Lower lobe of right lung (tissue), 2 donors: ENCODE data around the gene NEU1. TPM values are rescaled to one million over a fixed set of nuclear protein-coding genes. Genes with fewer than 3 reads are reported as not detected.
A peak's percentile ranks its signal among the peaks of the same experiment; 100 is the strongest.

Experiments
- ATAC-seq, 2 donors: fragments of 200-7000 bp; cut with Tn5 transposase; one replicate each; pipeline ENCODE4 v1.9.1; 2020 to 2022; ENCODE audit warnings: mild to moderate bottlenecking in 2 of 2, moderate library complexity in 2 of 2
- DNase-seq: peaks from one replicate; pipeline ENCODE4 v3.0.0-alpha.2; 2020
- H3K27ac ChIP-seq: fragments of 200-600 bp; one replicate; pipeline ENCODE4 v1.8.0; 2022
- H3K27me3 ChIP-seq: fragments of 200-600 bp; one replicate; pipeline ENCODE4 v1.8.0; 2022; ENCODE audit warnings: low read depth
- H3K36me3 ChIP-seq: fragments of 200-600 bp; one replicate; pipeline ENCODE4 v1.8.0; 2022; ENCODE audit warnings: mild to moderate bottlenecking
- H3K4me1 ChIP-seq: fragments of 200-600 bp; one replicate; pipeline ENCODE4 v1.8.0; 2022
- H3K4me3 ChIP-seq: fragments of 200-600 bp; one replicate; pipeline ENCODE4 v1.8.0; 2022; ENCODE audit warnings: mild to moderate bottlenecking
- H3K9me3 ChIP-seq: fragments of 200-600 bp; one replicate; pipeline ENCODE4 v1.8.0; 2022
- CTCF ChIP-seq: fragments of 200-600 bp; IDR thresholded peaks from one replicate; pipeline ENCODE4 v1.8.0; 2022; ENCODE audit warnings: antibody characterized with exemption, mild to moderate bottlenecking
- intact Hi-C: fragments of 100-400 bp; cut with DNase I; formaldehyde crosslinking; loops from one replicate; pipeline ENCODE4 v1.11.0; 2022
- total RNA-seq: library from RNA; stranded (reverse); fragmentation: NEBNext Ultra II Directional; extraction: Animal tissue kit (Norgen Biotek cat#: 25700); gene quantifications from one replicate; pipeline ENCODE4 v1.2.1, GENCODE V29; 2021
- donor health status: DM: no; HTN: yes; CAD: no; lungs with severe emphysema.

NEU1 gene
- total RNA-seq, 1 donor from 2014 or later: 70.5 TPM

GRCh38 chr6:31906122-31906521, 43.5 kb upstream of the NEU1 start:
- Histone ChIP-seq H3K36me3 (no peaks in the 10 kb centered on the region), H3K27ac (peak overlapping the region; percentile 18), H3K27me3 (no peaks in the 10 kb centered on the region), H3K4me3 (no peak overlapping the region), H3K4me1 (peaks cover 25% of the 10 kb centered on the region), H3K9me3 (no peaks in the 10 kb centered on the region)
- no peak for ATAC-seq
- intact Hi-C loops: no loop called here
- DNase-seq: no peak
- no peak for TF ChIP-seq CTCF

- H3K9me3 ChIP-seq: no peaks in the 10 kb centered on the region
- intact Hi-C loops: no loop called here
- no peak for ATAC-seq
These were observed 42.4 kb upstream of the NEU1 start for GRCh38 chr6:31905041-31905440.

GRCh38 chr6:31903957-31904356, 41.3 kb upstream of the NEU1 start:
- intact Hi-C loops: no loop called here
- Histone ChIP-seq H3K4me1 (peaks cover 36% of the 10 kb centered on the region), H3K27me3 (no peaks in the 10 kb centered on the region)

More at GRCh38 chr6:31905041-31905440, 42.4 kb upstream of the NEU1 start:
- no peak overlapping the region for H3K27ac ChIP-seq
- TF ChIP-seq CTCF: no peak
- no peaks in the 10 kb centered on the region for H3K27me3 ChIP-seq
- DNase-seq: no peak
- peaks cover 29% of the 10 kb centered on the region for H3K4me1 ChIP-seq
- H3K4me3 ChIP-seq: no peak overlapping the region
- H3K36me3 ChIP-seq: no peaks in the 10 kb centered on the region

GRCh38 chr6:31901953-31902643, 39.5 kb upstream of the NEU1 start, which contains the start of gene ZBTB12:
Gene ZBTB12 (minus strand): TSS chr6:31902086. CDS start chr6:31901305, 781 bp downstream.
- H3K27ac ChIP-seq: peak within 1 kb of the TSS; percentile 82
- ATAC-seq (peak; percentile 89 to 92), DNase-seq (peak; percentile 93)
- no peaks in the 10 kb centered on the region for H3K36me3 ChIP-seq
- H3K9me3 ChIP-seq: no peaks in the 10 kb centered on the region
- peak within 1 kb of the TSS; percentile 83 for H3K4me3 ChIP-seq
- no peaks in the 10 kb centered on the region for H3K27me3 ChIP-seq
- H3K4me1 ChIP-seq: peaks cover 36% of the 10 kb centered on the region
- intact Hi-C loops: no loop called here
- peak; percentile 6 for TF ChIP-seq CTCF

More at GRCh38 chr6:31903957-31904356, 41.3 kb upstream of the NEU1 start:
- H3K27ac ChIP-seq: no peak overlapping the region
- H3K36me3 ChIP-seq: no peaks in the 10 kb centered on the region
- DNase-seq (no peak), ATAC-seq (no peak)
- TF ChIP-seq CTCF: no peak
- H3K4me3 ChIP-seq: no peak overlapping the region
- no peaks in the 10 kb centered on the region for H3K9me3 ChIP-seq

GRCh38 chr6:31901415-31901952, 38.9 kb upstream of the NEU1 start:
- intact Hi-C loops: no loop called here
- Histone ChIP-seq H3K36me3 (no peaks in the 10 kb centered on the region), H3K4me1 (peaks cover 35% of the 10 kb centered on the region), H3K27me3 (no peaks in the 10 kb centered on the region), H3K9me3 (no peaks in the 10 kb centered on the region), H3K27ac (no peak overlapping the region), H3K4me3 (peak overlapping the region; percentile 83)
- peak; percentile 75 for DNase-seq
- peak; percentile 21 to 22 for ATAC-seq
- TF ChIP-seq CTCF: no peak
